IMR-90 (cell line): ENCODE measurements around the gene ZNF611. TPM values are rescaled to one million over a fixed set of nuclear protein-coding genes. Genes with fewer than 3 reads are reported as not detected.

Experiments
- ATAC-seq: fragments of 200-7000 bp; cut with Tn5 transposase; 2 replicates; pipeline ENCODE4 v1.9.1; 2020; ENCODE audit warnings: low read depth, mild to moderate bottlenecking, moderate library complexity
- BruUV-seq: library from RNA; stranded (reverse); fragments of 400-500 nt; replicated peaks from 2 replicates; lab custom pipeline; 2021; lab: Mats Ljungman, UMichigan
- CTCF ChIA-PET: fragments of 300-600 bp; formaldehyde crosslinking; extraction: SDS; loops from one replicate; lab custom pipeline; 2021; ENCODE audit warnings: antibody characterized with exemption; lab: Yijun Ruan, JAX
- POLR2A ChIA-PET: fragments of 300-600 bp; sonication (Branson Sonifier 250); formaldehyde crosslinking; loops from one replicate; lab custom pipeline; 2022; ENCODE audit warnings: antibody characterized with exemption; ENCODE audit not compliant: unreplicated experiment; lab: Charles Lee
- DNase-seq: peaks from one replicate; pipeline ENCODE4 v3.0.0; 2013
- H2AFZ ChIP-seq: replicated peaks from 2 replicates; pipeline ENCODE3; 2013; ENCODE audit warnings: low read length, mild to moderate bottlenecking; ENCODE audit not compliant: poor library complexity
- H2AK5ac ChIP-seq: 2 replicates; pipeline ENCODE4 v1.6.1; 2013; ENCODE audit warnings: low read depth, low read length, inconsistent platforms
- H2AK9ac ChIP-seq: replicated peaks from 2 replicates; pipeline ENCODE3; 2013; ENCODE audit warnings: mild to moderate bottlenecking, low read depth, low read length, moderate library complexity; ENCODE audit not compliant: poor library complexity
- H2BK120ac ChIP-seq: 2 replicates; pipeline ENCODE4 v1.6.1; 2013; ENCODE audit warnings: low read depth, low read length, inconsistent platforms
- H2BK15ac ChIP-seq: 3 replicates; pipeline ENCODE4 v1.6.1; 2013; ENCODE audit warnings: low read depth, low read length, inconsistent platforms
- H2BK20ac ChIP-seq: 2 replicates; pipeline ENCODE4 v1.6.1; 2013; ENCODE audit warnings: low read depth, mild to moderate bottlenecking, inconsistent platforms, low read length, moderate library complexity
- H2BK5ac ChIP-seq: 2 replicates; pipeline ENCODE4 v1.6.1; 2013; ENCODE audit warnings: mild to moderate bottlenecking, low read depth, low read length, inconsistent platforms; ENCODE audit not compliant: poor library complexity, severe bottlenecking
- H3K14ac ChIP-seq: replicated peaks from 2 replicates; pipeline ENCODE4 v1.6.1; 2013; ENCODE audit warnings: low read depth, low read length, inconsistent platforms
- H3K18ac ChIP-seq: 2 replicates; pipeline ENCODE4 v1.6.1; 2013; ENCODE audit warnings: low read depth, low read length, control low read depth
- H3K23ac ChIP-seq: 2 replicates; pipeline ENCODE4 v1.6.1; 2013; ENCODE audit warnings: low read depth, low read length, inconsistent platforms
- H3K27ac ChIP-seq: 2 replicates; pipeline ENCODE4 v1.5.1; 2013; ENCODE audit warnings: mild to moderate bottlenecking, control low read depth, low read length; ENCODE audit not compliant: insufficient read depth
- H3K27me3 ChIP-seq: 2 replicates; pipeline ENCODE4 v1.6.1; 2013; ENCODE audit warnings: low read length; ENCODE audit not compliant: control insufficient read depth, insufficient read depth
- H3K36me3 ChIP-seq: 2 replicates; pipeline ENCODE4 v1.6.1; 2013; ENCODE audit warnings: low read length, mixed read lengths; ENCODE audit not compliant: control insufficient read depth, insufficient read depth
- H3K4ac ChIP-seq: 2 replicates; pipeline ENCODE4 v1.6.1; 2013; ENCODE audit warnings: low read depth, low read length, inconsistent platforms
- H3K4me1 ChIP-seq: 2 replicates; pipeline ENCODE4 v1.6.1; 2013; ENCODE audit warnings: low read length, mixed read lengths; ENCODE audit not compliant: control insufficient read depth, insufficient read depth
- H3K4me2 ChIP-seq: 2 replicates; pipeline ENCODE4 v1.6.1; 2013; ENCODE audit warnings: low read depth, mild to moderate bottlenecking, control low read depth, low read length, moderate library complexity
- H3K4me3 ChIP-seq: 2 replicates; pipeline ENCODE4 v1.5.1; 2013; ENCODE audit warnings: low read depth, mild to moderate bottlenecking, control low read depth, low read length, moderate library complexity; ENCODE audit not compliant: insufficient read depth
- H3K56ac ChIP-seq: 2 replicates; pipeline ENCODE4 v1.6.1; 2013; ENCODE audit warnings: low read length, inconsistent platforms; ENCODE audit not compliant: insufficient read depth; ENCODE audit errors: extremely low read depth
- H3K79me1 ChIP-seq, 2 experiments: 2 replicates each; pipeline ENCODE4 v1.6.1; 2013; ENCODE audit warnings: low read length in 2 of 2, inconsistent platforms in 1 of 2, low read depth in 1 of 2
- H3K9ac ChIP-seq: 2 replicates; pipeline ENCODE4 v1.6.1; 2013; ENCODE audit warnings: low read depth, low read length, control low read depth
- H3K9me1 ChIP-seq: 2 replicates; pipeline ENCODE4 v1.6.1; 2013; ENCODE audit warnings: low read length, inconsistent platforms; ENCODE audit not compliant: insufficient read depth
- H3K9me3 ChIP-seq: 2 replicates; pipeline ENCODE4 v1.6.1; 2013; ENCODE audit warnings: low read length; ENCODE audit not compliant: control insufficient read depth, insufficient read depth
- H4K20me1 ChIP-seq: 2 replicates; pipeline ENCODE4 v1.6.1; 2013; ENCODE audit warnings: low read length, inconsistent platforms; ENCODE audit not compliant: insufficient read depth
- H4K5ac ChIP-seq: 2 replicates; pipeline ENCODE4 v1.6.1; 2013; ENCODE audit warnings: mild to moderate bottlenecking, low read depth, low read length, control low read depth
- H4K8ac ChIP-seq, 2 experiments: 2 replicates each; pipeline ENCODE4 v1.6.1; 2013; ENCODE audit warnings: low read depth in 2 of 2, low read length in 2 of 2, control low read depth in 1 of 2, inconsistent platforms in 1 of 2
- H4K91ac ChIP-seq: 2 replicates; pipeline ENCODE4 v1.6.1; 2013; ENCODE audit warnings: low read depth, low read length, inconsistent platforms; ENCODE audit not compliant: insufficient read depth
- CEBPB ChIP-seq: IDR thresholded peaks from 2 replicates; pipeline ENCODE4 v1.6.1; 2012; ENCODE audit warnings: low read depth, low read length, improper control_type of control experiment
- CHD1 ChIP-seq: IDR thresholded peaks from 2 replicates; pipeline ENCODE4 v1.6.1; 2012; ENCODE audit warnings: low read depth, low read length, improper control_type of control experiment
- NFE2L2 ChIP-seq: fragments of 150-350 bp; IDR thresholded peaks from 2 replicates; pipeline ENCODE4 v1.6.1; 2016; ENCODE audit warnings: low read depth, mild to moderate bottlenecking, low read length
- POLR2A ChIP-seq: IDR thresholded peaks from 2 replicates; pipeline ENCODE4 v1.6.1; 2012; ENCODE audit warnings: mild to moderate bottlenecking, low read depth, low read length
- RAD21 ChIP-seq: IDR thresholded peaks from 2 replicates; pipeline ENCODE4 v1.6.1; 2012; ENCODE audit warnings: low read length, improper control_type of control experiment
- SMC3 ChIP-seq: fragments of 150-350 bp; IDR thresholded peaks from 2 replicates; pipeline ENCODE4 v1.6.1; 2016; ENCODE audit warnings: low read depth, mild to moderate bottlenecking, antibody characterized with exemption, low read length, moderate library complexity
- USF2 ChIP-seq: fragments of 150-350 bp; IDR thresholded peaks from 2 replicates; pipeline ENCODE4 v1.6.1; 2017; ENCODE audit warnings: mild to moderate bottlenecking, antibody characterized with exemption, low read length, low read depth
- WGBS, 2 experiments: methylation state at CpG; one replicate each; pipeline versions ENCODE4 v1.1.5 to v1.1.7; 2013; ENCODE audit warnings: missing lambda C conversion rate in 2 of 2; ENCODE audit not compliant: insufficient read length in 1 of 2; ENCODE audit errors: extremely low coverage in 2 of 2; 5-methylcytosine and 5-hydroxymethylcytosine counted together
- dilution Hi-C: fragments of 300-500 bp; cut with HindIII; formaldehyde crosslinking; loops from one replicate; pipeline ENCODE4 v1.14.3; 2018; ENCODE audit warnings: low sequenced_read_pairs; ENCODE audit not compliant: unreplicated experiment
- in situ Hi-C: fragments of 300-500 bp; cut with MboI; formaldehyde crosslinking; loops from 3 replicates; pipeline ENCODE4 v1.14.3; 2019; ENCODE audit warnings: low sequenced_read_pairs, inconsistent platforms, mixed read lengths
- intact Hi-C: fragments of 100-400 bp; cut with micrococcal nuclease; formaldehyde crosslinking; loops from 2 replicates; pipeline ENCODE4 v1.10.0; 2022
- polyA plus RNA-seq, 3 experiments: library from polyadenylated mRNA; depleted of rRNA; stranded (reverse); fragments of >200 nt; gene quantifications; 2 replicates each; pipeline ENCODE4 v1.2.3, GENCODE V29; 2012; ENCODE audit warnings: low replicate concordance in 1 of 3
- total RNA-seq: library from RNA; depleted of rRNA; stranded (reverse); fragments of >200 nt; gene quantifications from 2 replicates; pipeline ENCODE4 v1.2.3, GENCODE V29; 2012

Gene ZNF611
- total and polyA plus RNA-seq, 2 of the 4 experiments (the other 2 are of a cell fraction): 3.8 to 8.8 TPM

GRCh38 chr19:52691737-52692136, 43.1 kb downstream of the ZNF611 start:
- intact Hi-C loops: loop anchor here (2.0 to 5.0 kb wide), 2 partner anchors 41 to 53 kb away; partner anchors contain the start of gene ZNF83
- dilution Hi-C loops: no loop called here
- no TSS peak for BruUV-seq

More at GRCh38 chr19:52691737-52692136, 43.1 kb downstream of the ZNF611 start:
- Histone ChIP-seq H4K91ac (no peak overlapping the region), H3K18ac (no peak overlapping the region), H3K27ac (no peak overlapping the region), H3K56ac (no peak overlapping the region), H3K9ac (no peak overlapping the region), H2BK15ac (no peak overlapping the region), H2AK9ac (no peak overlapping the region), H3K9me1 (peaks cover 4% of the 10 kb centered on the region; the same call in 1 of the 2 replicates), H3K9me3 (no peaks in the 10 kb centered on the region), H2AK5ac (no peak overlapping the region; the same call in 1 of the 2 replicates), H4K20me1 (no peaks in the 10 kb centered on the region), H4K5ac (no peak overlapping the region), H3K4ac (no peak overlapping the region), H2BK20ac (no peak overlapping the region; the same call in 1 of the 2 replicates), H2BK5ac (no peak overlapping the region), H3K36me3 (0 out of 2 replicates have a peak, but pooled peaks cover 2% of the 10 kb centered on the region), H2BK120ac (no peak overlapping the region), H3K14ac (no peak overlapping the region), H3K4me3 (no peak overlapping the region), H3K79me1 (peaks cover 3 to 29% of the 10 kb centered on the region in 2 experiments), H2AFZ (no peak overlapping the region), H3K23ac (no peak overlapping the region), H3K27me3 (no peaks in the 10 kb centered on the region), H3K4me2 (no peak overlapping the region), H4K8ac (peak overlapping the region in 1 of 2 experiments; percentile 92; a peak in 1 of 4 replicates), H3K4me1 (peaks cover 7% of the 10 kb centered on the region)
- ChIA-PET POLR2A (no interaction called here), CTCF (no interaction called here)
- no peak for TF ChIP-seq RAD21
- TF ChIP-seq CEBPB: no peak
- no peak for TF ChIP-seq USF2
- TF ChIP-seq NFE2L2: no peak
- no peak for TF ChIP-seq SMC3
- TF ChIP-seq CHD1: no peak
- no peak for TF ChIP-seq POLR2A
- DNase-seq (no peak), ATAC-seq (no peak)
- in situ Hi-C loops: no loop called here
- WGBS, 2 experiments: no CpG with 5 or more reads among the region's 2 CpGs
